Left kidney (tissue), 8 donors: ENCODE data around the gene SLC25A1. TPM values are rescaled to one million over a fixed set of nuclear protein-coding genes. Genes with fewer than 3 reads are reported as not detected.
A peak's percentile ranks its signal among the peaks of the same experiment; 100 is the strongest.

Source experiments
- DNase-seq: peaks from one replicate; pipeline ENCODE4 v3.0.0-alpha.2; 2013
- long read RNA-seq, 8 donors: transcript quantifications; one replicate each; lab custom pipeline, GENCODE V29; 2026
- polyA plus RNA-seq: library from polyadenylated mRNA; unstranded; fragments of 120-200 nt; gene quantifications from one replicate; pipeline ENCODE4 v1.2.1, GENCODE V29; 2013; ENCODE audit not compliant: insufficient read length

The SLC25A1 gene
- polyA plus RNA-seq: 57.4 TPM
- long read RNA-seq, donor 1, transcript SLC25A1-201 (9 exons, 1,648 nt): major isoform, 49 of 50 reads
- long read RNA-seq, donor 1, partial matches to known transcripts: 0 of 50 reads
- long read RNA-seq, donor 1, other reads (novel, unspliced or antisense): 0 of 50 reads
- long read RNA-seq, donor 2, transcript SLC25A1-202 (9 exons, 1,514 nt): minor isoform, 5 of 60 reads
- long read RNA-seq, donor 2, transcript SLC25A1-201 (9 exons, 1,648 nt): major isoform, 44 of 60 reads
- long read RNA-seq, donor 2, partial matches to known transcripts: 10 of 60 reads
- long read RNA-seq, donor 2, other reads (novel, unspliced or antisense): 0 of 60 reads
- long read RNA-seq, donor 3, transcript SLC25A1-201 (9 exons, 1,648 nt): major isoform, 16 of 27 reads
- long read RNA-seq, donor 3, transcript SLC25A1-202 (9 exons, 1,514 nt): minor isoform, 5 of 27 reads
- long read RNA-seq, donor 3, partial matches to known transcripts: 6 of 27 reads
- long read RNA-seq, donor 3, other reads (novel, unspliced or antisense): 0 of 27 reads
- long read RNA-seq, donor 4, partial matches to known transcripts: 0 of 1 reads
- long read RNA-seq, donor 4, other reads (novel, unspliced or antisense): 0 of 1 reads
- long read RNA-seq, donor 5, transcript SLC25A1-201 (9 exons, 1,648 nt): major isoform, 46 of 49 reads
- long read RNA-seq, donor 5, partial matches to known transcripts: 0 of 49 reads
- long read RNA-seq, donor 5, other reads (novel, unspliced or antisense): 0 of 49 reads
- long read RNA-seq, donor 6, transcript SLC25A1-201 (9 exons, 1,648 nt): major isoform, 43 of 45 reads
- long read RNA-seq, donor 6, partial matches to known transcripts: 0 of 45 reads
- long read RNA-seq, donor 6, other reads (novel, unspliced or antisense): 0 of 45 reads
- long read RNA-seq, donor 7, transcript SLC25A1-202 (9 exons, 1,514 nt): minor isoform, 5 of 54 reads
- long read RNA-seq, donor 7, transcript SLC25A1-201 (9 exons, 1,648 nt): major isoform, 49 of 54 reads
- long read RNA-seq, donor 7, partial matches to known transcripts: 0 of 54 reads
- long read RNA-seq, donor 7, other reads (novel, unspliced or antisense): 0 of 54 reads
- long read RNA-seq, donor 8, transcript SLC25A1-201 (9 exons, 1,648 nt): major isoform, 14 of 19 reads
- long read RNA-seq, donor 8, partial matches to known transcripts: 5 of 19 reads
- long read RNA-seq, donor 8, other reads (novel, unspliced or antisense): 0 of 19 reads

- DNase-seq: peak; percentile 87
Observed at GRCh38 chr22:19178657-19179496, at the start of gene SLC25A1. Gene SLC25A1, minus strand, starts transcription at chr22:19178736. Its CDS starts 63 bp downstream, at chr22:19178673.

GRCh38 chr22:19228179-19228578, 49.6 kb upstream of the SLC25A1 start:
- no peak for DNase-seq

- DNase-seq: no peak
Observed at GRCh38 chr22:19226428-19226827, 47.9 kb upstream of the SLC25A1 start.

- no peak for DNase-seq
Observed at GRCh38 chr22:19225560-19225959, 47.0 kb upstream of the SLC25A1 start.

- DNase-seq: no peak
Observed at GRCh38 chr22:19224985-19225384, 46.4 kb upstream of the SLC25A1 start.

- DNase-seq: no peak
Observed at GRCh38 chr22:19224557-19224956, 46.0 kb upstream of the SLC25A1 start.

GRCh38 chr22:19223617-19224016, 45.1 kb upstream of the SLC25A1 start:
- DNase-seq: no peak

GRCh38 chr22:19223110-19223509, 44.6 kb upstream of the SLC25A1 start:
- DNase-seq: no peak

GRCh38 chr22:19222242-19223005, 43.9 kb upstream of the SLC25A1 start:
- DNase-seq: no peak

- no peak for DNase-seq
Observed at GRCh38 chr22:19220867-19221266, 42.3 kb upstream of the SLC25A1 start.

GRCh38 chr22:19218541-19219233, 40.2 kb upstream of the SLC25A1 start:
- no peak for DNase-seq

- no peak for DNase-seq
Observed at GRCh38 chr22:19216579-19216978, 38.0 kb upstream of the SLC25A1 start.

- no peak for DNase-seq
Observed at GRCh38 chr22:19215360-19215759, 36.8 kb upstream of the SLC25A1 start.

- DNase-seq: no peak
Observed at GRCh38 chr22:19214078-19214473, 35.5 kb upstream of the SLC25A1 start.

- no peak for DNase-seq
Observed at GRCh38 chr22:19213442-19214077, 35.0 kb upstream of the SLC25A1 start.

- no peak for DNase-seq
Observed at GRCh38 chr22:19213001-19213400, 34.5 kb upstream of the SLC25A1 start.

- DNase-seq: no peak
Observed at GRCh38 chr22:19212302-19212870, 33.9 kb upstream of the SLC25A1 start.

GRCh38 chr22:19210188-19210587, 31.7 kb upstream of the SLC25A1 start:
- no peak for DNase-seq

- no peak for DNase-seq
Observed at GRCh38 chr22:19208287-19208847, 29.8 kb upstream of the SLC25A1 start.
